Upper lobe of right lung (tissue), 1 donor: Measurements from ENCODE around the gene KIAA1755. TPM values are rescaled to one million over a fixed set of nuclear protein-coding genes. Genes with fewer than 3 reads are reported as not detected.

Experiments used
- ATAC-seq: fragments of 200-7000 bp; cut with Tn5 transposase; one replicate; pipeline ENCODE4 v1.9.1; 2020; ENCODE audit warnings: mild to moderate bottlenecking, moderate library complexity
- DNase-seq: peaks from one replicate; pipeline ENCODE4 v3.0.0-alpha.2; 2020
- H3K27ac ChIP-seq: fragments of 200-600 bp; one replicate; pipeline ENCODE4 v1.8.0; 2022
- H3K27me3 ChIP-seq: fragments of 200-600 bp; one replicate; pipeline ENCODE4 v1.8.0; 2022; ENCODE audit warnings: mild to moderate bottlenecking
- H3K36me3 ChIP-seq: fragments of 200-600 bp; one replicate; pipeline ENCODE4 v1.8.0; 2022
- H3K4me1 ChIP-seq: fragments of 200-600 bp; one replicate; pipeline ENCODE4 v1.8.0; 2022
- H3K4me3 ChIP-seq: fragments of 200-600 bp; one replicate; pipeline ENCODE4 v1.8.0; 2022; ENCODE audit warnings: mild to moderate bottlenecking
- H3K9me3 ChIP-seq: fragments of 200-600 bp; one replicate; pipeline ENCODE4 v1.8.0; 2022
- intact Hi-C: fragments of 100-400 bp; cut with DNase I; formaldehyde crosslinking; loops from one replicate; pipeline ENCODE4 v1.11.0; 2022
- total RNA-seq: library from RNA; stranded (reverse); fragmentation: NEBNext Ultra II Directional; extraction: Animal tissue kit (Norgen Biotek cat#: 25700); gene quantifications from one replicate; pipeline ENCODE4 v1.2.1, GENCODE V29; 2021
- TF ChIP-seq, protein P1 (sequence below): fragments of 200-600 bp; IDR thresholded peaks from one replicate; pipeline ENCODE4 v1.8.0; 2022; ENCODE audit warnings: antibody characterized with exemption
- donor health status: DM: no; HTN: yes; CAD: no; lungs with severe emphysema.

KIAA1755 gene
- total RNA-seq, 1 donor from 2014 or later = 2.3 TPM

DNA sequence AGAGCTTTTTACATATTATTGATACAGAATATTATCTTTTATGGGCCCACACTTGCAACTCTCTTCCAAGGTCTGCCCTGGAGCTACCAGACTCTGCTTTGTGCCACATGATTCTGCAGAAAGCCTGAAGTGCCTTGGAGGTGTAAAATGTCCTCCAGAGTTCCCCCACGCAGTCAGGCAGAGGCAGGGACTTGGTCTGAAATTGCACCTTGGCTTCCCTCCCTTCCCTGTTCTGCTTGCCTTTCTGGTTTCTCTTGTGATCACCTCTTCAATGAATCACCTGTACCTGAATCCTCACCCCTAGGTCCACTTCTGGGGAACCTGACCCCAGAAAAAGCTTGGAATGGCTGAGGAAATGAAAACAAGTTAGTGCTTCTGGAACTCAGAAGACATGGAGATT, 52.4 kb downstream of the KIAA1755 start:
- DNase-seq = peak; percentile 1
- Histone ChIP-seq H3K36me3 (no peaks in the 10 kb centered on the region), H3K4me1 (no peaks in the 10 kb centered on the region), H3K4me3 (no peak overlapping the region), H3K9me3 (no peaks in the 10 kb centered on the region), H3K27me3 (no peaks in the 10 kb centered on the region), H3K27ac (no peak overlapping the region)
- ATAC-seq = no peak
- TF ChIP-seq, protein P1, sequence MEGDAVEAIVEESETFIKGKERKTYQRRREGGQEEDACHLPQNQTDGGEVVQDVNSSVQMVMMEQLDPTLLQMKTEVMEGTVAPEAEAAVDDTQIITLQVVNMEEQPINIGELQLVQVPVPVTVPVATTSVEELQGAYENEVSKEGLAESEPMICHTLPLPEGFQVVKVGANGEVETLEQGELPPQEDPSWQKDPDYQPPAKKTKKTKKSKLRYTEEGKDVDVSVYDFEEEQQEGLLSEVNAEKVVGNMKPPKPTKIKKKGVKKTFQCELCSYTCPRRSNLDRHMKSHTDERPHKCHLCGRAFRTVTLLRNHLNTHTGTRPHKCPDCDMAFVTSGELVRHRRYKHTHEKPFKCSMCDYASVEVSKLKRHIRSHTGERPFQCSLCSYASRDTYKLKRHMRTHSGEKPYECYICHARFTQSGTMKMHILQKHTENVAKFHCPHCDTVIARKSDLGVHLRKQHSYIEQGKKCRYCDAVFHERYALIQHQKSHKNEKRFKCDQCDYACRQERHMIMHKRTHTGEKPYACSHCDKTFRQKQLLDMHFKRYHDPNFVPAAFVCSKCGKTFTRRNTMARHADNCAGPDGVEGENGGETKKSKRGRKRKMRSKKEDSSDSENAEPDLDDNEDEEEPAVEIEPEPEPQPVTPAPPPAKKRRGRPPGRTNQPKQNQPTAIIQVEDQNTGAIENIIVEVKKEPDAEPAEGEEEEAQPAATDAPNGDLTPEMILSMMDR = no peak
- intact Hi-C loops = no loop called here

GRCh38 chr20:38207621-38208020, 52.9 kb downstream of the KIAA1755 start:
- ATAC-seq (no peak), DNase-seq (no peak)
- no peaks in the 10 kb centered on the region for H3K27me3 ChIP-seq

GRCh38 chr20:38205001-38205400, 55.5 kb downstream of the KIAA1755 start:
- Histone ChIP-seq H3K9me3 (no peaks in the 10 kb centered on the region), H3K36me3 (no peaks in the 10 kb centered on the region), H3K27me3 (no peaks in the 10 kb centered on the region), H3K4me1 (no peaks in the 10 kb centered on the region), H3K4me3 (no peak overlapping the region), H3K27ac (no peak overlapping the region)
- ATAC-seq = no peak
- TF ChIP-seq, protein P1 = no peak
- intact Hi-C loops = no loop called here
- DNase-seq = no peak

More at GRCh38 chr20:38207621-38208020, 52.9 kb downstream of the KIAA1755 start:
- Histone ChIP-seq H3K9me3 (no peaks in the 10 kb centered on the region), H3K4me3 (no peak overlapping the region), H3K4me1 (no peaks in the 10 kb centered on the region), H3K36me3 (no peaks in the 10 kb centered on the region), H3K27ac (no peak overlapping the region)
- intact Hi-C loops = no loop called here
- TF ChIP-seq, protein P1 = no peak

- ATAC-seq = no peak
- TF ChIP-seq, protein P1 = no peak
- Histone ChIP-seq H3K36me3 (no peaks in the 10 kb centered on the region), H3K27ac (no peak overlapping the region), H3K9me3 (no peaks in the 10 kb centered on the region), H3K4me3 (no peak overlapping the region), H3K27me3 (no peaks in the 10 kb centered on the region), H3K4me1 (peaks cover 6% of the 10 kb centered on the region)
- no peak for DNase-seq
- intact Hi-C loops = no loop called here
These were observed 56.6 kb downstream of the KIAA1755 start for GRCh38 chr20:38203981-38204357.

DNA sequence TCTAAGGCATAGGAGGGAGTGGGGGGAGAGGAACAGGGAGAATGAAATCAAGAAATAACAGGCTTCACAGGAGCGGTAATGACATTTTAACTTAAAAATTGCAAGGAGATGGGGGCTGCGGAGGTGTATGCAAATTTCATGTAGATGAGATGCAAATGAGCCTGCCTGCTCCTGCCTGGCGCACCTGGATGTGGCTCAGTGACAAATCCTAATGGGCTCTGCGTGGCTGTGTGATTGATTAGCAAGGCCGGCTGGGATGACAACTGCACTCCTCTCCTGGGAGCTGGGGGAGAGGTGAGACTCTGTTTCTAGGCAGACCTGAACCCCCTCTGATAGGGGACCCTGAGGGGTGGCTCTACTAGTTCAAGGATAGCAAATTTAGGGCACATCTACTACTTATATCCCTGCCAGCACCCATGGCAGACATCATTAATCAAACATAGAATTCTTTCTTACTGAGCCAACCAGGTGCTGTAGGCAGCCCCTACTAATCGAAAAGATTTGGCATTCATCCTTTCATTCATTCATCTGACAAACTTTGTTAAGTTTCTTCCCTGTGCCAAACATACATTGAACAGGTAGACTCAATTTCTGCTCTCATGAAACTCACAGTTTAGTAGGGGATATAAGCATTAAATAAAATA, 57.1 kb downstream of the KIAA1755 start:
- Histone ChIP-seq H3K4me1 (peaks cover 6% of the 10 kb centered on the region), H3K9me3 (no peaks in the 10 kb centered on the region), H3K27me3 (no peaks in the 10 kb centered on the region), H3K4me3 (no peak overlapping the region), H3K36me3 (no peaks in the 10 kb centered on the region), H3K27ac (no peak overlapping the region)
- DNase-seq (peak; percentile 20), ATAC-seq (no peak)
- intact Hi-C loops = no loop called here
- TF ChIP-seq, protein P1 = no peak

- intact Hi-C loops = no loop called here
- Histone ChIP-seq H3K4me3 (no peak overlapping the region), H3K27ac (no peak overlapping the region), H3K36me3 (no peaks in the 10 kb centered on the region), H3K27me3 (no peaks in the 10 kb centered on the region), H3K9me3 (no peaks in the 10 kb centered on the region), H3K4me1 (peaks cover 7% of the 10 kb centered on the region)
- DNase-seq (peak; percentile 52), ATAC-seq (no peak)
- TF ChIP-seq, protein P1 = no peak
These were observed 57.6 kb downstream of the KIAA1755 start for GRCh38 chr20:38202982-38203293.
